Spinal cord (tissue), 10 donors: ENCODE measurements around the gene TCAP. TPM values are rescaled to one million over a fixed set of nuclear protein-coding genes. Genes with fewer than 3 reads are reported as not detected.

Experiments used
- DNase-seq, 6 donors: peaks; one replicate each; pipeline versions ENCODE4 v3.0.0 to v3.0.0-alpha.2; 2013 to 2015; ENCODE audit warnings: low spot score in 6 of 6, low read depth in 4 of 6
- H3K27ac ChIP-seq: one replicate; pipeline ENCODE4 v1.5.1; 2013; ENCODE audit warnings: low read depth, low read length, control low read depth
- H3K27me3 ChIP-seq: one replicate; pipeline ENCODE4 v1.6.1; 2013; ENCODE audit warnings: low read length; ENCODE audit not compliant: control insufficient read depth, insufficient read depth
- H3K36me3 ChIP-seq: one replicate; pipeline ENCODE4 v1.6.1; 2013; ENCODE audit warnings: low read length; ENCODE audit not compliant: control insufficient read depth, insufficient read depth
- H3K4me1 ChIP-seq: one replicate; pipeline ENCODE4 v1.6.1; 2013; ENCODE audit warnings: low read length; ENCODE audit not compliant: control insufficient read depth, insufficient read depth
- H3K4me3 ChIP-seq: one replicate; pipeline ENCODE4 v1.5.1; 2013; ENCODE audit warnings: low read depth, low read length, control low read depth
- H3K9me3 ChIP-seq: one replicate; pipeline ENCODE4 v1.6.1; 2013; ENCODE audit warnings: low read length; ENCODE audit not compliant: control insufficient read depth, insufficient read depth
- WGBS: methylation state at CpG from one replicate; pipeline ENCODE4 v1.1.5; 2013; ENCODE audit warnings: missing lambda C conversion rate; ENCODE audit not compliant: insufficient coverage; 5-methylcytosine and 5-hydroxymethylcytosine counted together
- polyA plus RNA-seq, 2 donors: library from polyadenylated mRNA; unstranded; fragments of 120-200 nt; gene quantifications; one replicate each; pipeline ENCODE4 v1.2.1, GENCODE V29; 2013; ENCODE audit not compliant: insufficient read length in 2 of 2
- total RNA-seq, 2 donors: library from RNA; depleted of rRNA in 1 of 2; stranded (reverse); fragments of 120-200 nt in 1 of 2; fragments of >200 nt in 1 of 2; gene quantifications; one replicate each; pipeline versions ENCODE4 v1.2.3 to v1.2.4, GENCODE V29; 2013 to 2014
- donor health status: healthy.

The TCAP gene
- total and polyA plus RNA-seq, 4 donors = 0.30 to 6.0 (median 3.3) TPM

DNA sequence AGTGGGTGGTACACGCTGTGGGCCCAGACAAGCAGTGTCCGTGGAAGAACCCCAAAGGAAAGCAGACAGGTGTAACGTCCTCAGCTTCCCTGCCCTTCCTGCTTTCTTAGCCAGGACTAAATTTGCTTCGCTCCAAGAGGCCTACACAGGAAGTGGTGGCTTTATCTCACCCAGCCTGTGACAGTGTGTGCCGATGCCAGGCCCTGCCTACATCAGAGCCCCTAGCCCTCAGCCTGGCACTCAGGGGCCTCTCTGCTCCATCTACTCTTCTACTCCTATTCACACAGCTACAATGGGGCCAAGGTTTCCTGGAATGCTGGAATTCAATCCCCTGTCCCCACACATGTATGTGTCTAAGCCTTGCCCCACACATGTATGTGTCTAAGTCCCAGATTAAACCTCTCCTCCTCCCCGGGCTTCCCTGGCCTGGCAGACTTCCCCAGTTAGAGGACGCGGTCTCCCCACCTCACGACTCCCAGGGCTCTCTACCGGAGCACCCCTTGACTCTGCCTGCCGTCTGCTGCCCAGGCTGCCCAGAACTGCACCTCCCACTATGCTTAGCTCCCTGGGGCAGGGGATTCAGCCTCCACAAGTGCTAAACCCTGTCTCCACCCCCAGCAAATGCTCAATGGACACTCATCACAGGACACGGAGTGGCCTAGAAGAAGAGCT lies 14.5 kb downstream of the TCAP start:
- WGBS = 91% methylated on average over 12 of the region's 12 CpGs
- H3K4me3 ChIP-seq = no peak overlapping the region
- no peaks in the 10 kb centered on the region for H3K9me3 ChIP-seq
- H3K27ac ChIP-seq = no peak overlapping the region
- no peak for DNase-seq
- H3K36me3 ChIP-seq = peaks cover 70% of the 10 kb centered on the region
- peaks cover 13% of the 10 kb centered on the region for H3K4me1 ChIP-seq
- H3K27me3 ChIP-seq = no peaks in the 10 kb centered on the region

GRCh38 chr17:39683295-39683939 lies 18.3 kb downstream of the TCAP start:
- H3K36me3 ChIP-seq = peaks cover 39% of the 10 kb centered on the region
- no peak for DNase-seq
- no peak overlapping the region for H3K4me3 ChIP-seq
- no peak overlapping the region for H3K27ac ChIP-seq
- WGBS = 98% methylated on average over 7 of the region's 9 CpGs
- peaks cover 8% of the 10 kb centered on the region for H3K4me1 ChIP-seq
- no peaks in the 10 kb centered on the region for H3K9me3 ChIP-seq
- no peaks in the 10 kb centered on the region for H3K27me3 ChIP-seq

DNA sequence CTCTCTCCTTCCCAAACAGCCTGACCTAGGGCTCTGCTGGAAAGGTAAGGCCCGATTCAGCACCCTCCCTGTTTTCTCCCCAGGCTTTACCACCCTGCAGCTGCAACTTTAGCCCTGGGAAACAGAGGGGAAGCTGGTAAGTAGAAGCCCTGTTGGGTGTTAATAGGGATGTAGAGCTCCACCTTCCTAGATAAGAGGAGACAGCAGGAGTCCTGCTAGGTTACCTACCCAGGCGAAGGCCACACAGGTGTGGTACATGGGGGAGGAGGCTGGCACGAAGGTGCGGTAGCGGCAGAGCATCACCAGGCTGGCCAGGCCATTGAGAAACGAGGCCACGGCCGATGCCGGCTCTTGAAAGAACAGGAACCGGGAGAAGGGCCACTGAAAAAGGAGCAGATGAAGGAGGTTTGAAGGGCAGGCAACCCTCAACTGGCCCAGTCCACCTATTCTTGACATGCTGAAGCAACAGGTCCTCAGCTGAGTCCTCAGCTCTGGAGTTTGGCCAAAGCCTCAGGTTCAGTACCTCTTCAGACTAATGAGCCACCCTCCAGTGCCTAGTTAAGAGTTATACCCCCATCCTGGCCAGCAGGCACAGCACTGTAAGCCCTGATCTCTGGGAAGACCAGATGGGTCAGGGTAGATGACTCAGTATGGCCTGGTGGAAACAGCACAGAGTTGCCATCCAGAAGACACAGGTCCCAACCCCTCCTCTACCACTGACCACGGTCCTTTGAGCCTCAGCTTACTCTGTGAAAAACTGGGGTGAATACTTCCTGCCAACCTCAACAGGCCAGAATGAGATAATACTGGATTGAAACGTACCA lies 19.4 kb downstream of the TCAP start:
- Histone ChIP-seq H3K9me3 (no peaks in the 10 kb centered on the region), H3K27me3 (no peaks in the 10 kb centered on the region), H3K36me3 (peaks cover 32% of the 10 kb centered on the region), H3K4me1 (peaks cover 14% of the 10 kb centered on the region), H3K27ac (no peak overlapping the region), H3K4me3 (no peak overlapping the region)
- WGBS = 94% methylated on average over 9 of the region's 12 CpGs
- DNase-seq = no peak

DNA sequence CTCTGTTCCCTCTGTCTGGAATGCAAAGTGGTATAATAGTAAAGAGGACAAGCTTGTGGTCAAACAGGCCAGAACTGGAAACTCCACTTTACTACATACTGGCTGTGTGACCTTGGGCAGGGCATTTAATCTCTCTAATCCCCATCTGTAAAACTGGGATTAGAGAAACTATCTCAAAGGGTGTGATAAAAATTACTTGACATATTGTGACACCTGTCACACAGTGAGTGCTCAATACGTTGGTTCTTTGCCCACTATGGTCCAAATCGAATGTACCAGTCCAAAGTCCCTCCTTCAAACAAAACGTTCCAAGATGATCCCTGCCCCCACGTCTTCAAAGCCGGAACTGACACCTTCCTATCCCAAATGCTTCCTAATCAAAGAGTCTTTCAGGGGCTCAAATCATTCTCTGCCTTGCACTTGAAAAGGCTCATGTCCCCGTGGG lies 22.0 kb downstream of the TCAP start:
- peak overlapping the region; percentile 74 for H3K4me3 ChIP-seq
- no peak for DNase-seq
- H3K9me3 ChIP-seq = no peaks in the 10 kb centered on the region
- WGBS = 70% methylated on average over 5 of the region's 6 CpGs
- H3K36me3 ChIP-seq = peaks cover 20% of the 10 kb centered on the region
- peaks cover 14% of the 10 kb centered on the region for H3K4me1 ChIP-seq
- peak overlapping the region; percentile 94 for H3K27ac ChIP-seq
- H3K27me3 ChIP-seq = no peaks in the 10 kb centered on the region

DNA sequence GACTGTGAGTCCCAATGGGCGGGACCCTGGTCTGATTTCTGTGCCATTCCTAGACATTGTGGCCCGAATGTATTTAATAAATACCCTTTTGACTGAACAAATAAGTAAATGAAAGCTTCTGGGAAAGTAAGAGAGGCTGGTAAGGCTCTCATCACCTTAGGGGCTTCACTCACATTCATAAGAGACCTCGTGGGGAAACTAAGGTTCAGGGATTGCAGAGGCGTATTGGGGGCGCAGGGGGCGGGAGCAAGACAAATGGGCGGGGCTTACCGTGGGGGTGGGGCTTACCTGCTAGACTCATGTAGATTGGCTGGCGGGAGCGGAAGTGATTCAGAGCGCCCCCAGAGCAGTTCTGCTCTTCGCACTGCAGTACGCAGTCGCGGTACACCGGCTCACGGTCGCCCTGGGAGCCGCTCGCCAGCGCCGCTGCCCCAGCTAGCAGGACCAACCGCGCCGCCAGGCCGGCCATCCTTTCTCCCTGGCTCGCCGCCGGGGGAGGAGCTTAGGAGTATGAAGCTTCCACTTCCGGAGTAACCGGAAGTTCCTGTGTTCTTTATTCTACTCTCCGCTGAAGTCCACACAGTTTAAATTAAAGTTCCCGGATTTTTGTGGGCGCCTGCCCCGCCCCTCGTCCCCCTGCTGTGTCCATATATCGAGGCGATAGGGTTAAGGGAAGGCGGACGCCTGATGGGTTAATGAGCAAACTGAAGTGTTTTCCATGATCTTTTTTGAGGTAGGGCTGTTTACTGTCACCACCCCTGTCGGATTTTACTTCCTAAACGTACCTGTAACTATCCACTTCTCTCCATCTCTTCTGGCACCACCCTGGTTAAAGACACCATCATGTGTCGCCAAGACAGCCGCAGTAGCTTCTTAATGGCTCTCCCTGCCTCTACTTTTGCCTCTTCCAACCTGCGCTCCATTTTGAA lies 22.7 kb downstream of the TCAP start, which contains the start of gene PGAP3:
TSS of gene PGAP3 (minus strand) at position 512 of the 929 bp plus-strand sequence. CDS start at position 469, 43 bp downstream.
- Histone ChIP-seq H3K36me3 (peaks cover 20% of the 10 kb centered on the region), H3K27ac (peak within 1 kb of the TSS; percentile 94), H3K9me3 (no peaks in the 10 kb centered on the region), H3K27me3 (no peaks in the 10 kb centered on the region), H3K4me3 (peak within 1 kb of the TSS; percentile 74), H3K4me1 (peaks cover 14% of the 10 kb centered on the region)
- under 1% methylated on average over 31 of the region's 45 CpGs for WGBS
- DNase-seq = peak; percentile 83 to 98 (median 90)

DNA sequence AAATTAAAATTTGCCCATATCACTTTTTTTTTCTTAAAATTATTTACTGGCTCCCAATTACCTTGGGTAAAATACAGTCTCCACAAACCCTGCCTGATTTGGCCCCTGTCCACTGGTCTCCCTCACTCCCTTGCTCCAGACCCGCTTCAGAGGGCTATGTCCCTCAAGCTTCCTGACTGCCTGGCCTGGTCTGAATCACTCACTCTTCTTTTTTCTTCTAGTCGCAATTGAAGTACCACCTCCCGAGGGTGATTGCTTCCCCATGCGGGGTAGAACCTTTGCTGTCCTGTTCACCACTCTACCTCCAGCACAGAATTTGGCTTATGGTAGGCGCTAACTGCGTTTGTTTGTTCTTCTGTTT lies 23.3 kb downstream of the TCAP start:
- WGBS = 4% methylated on average over 2 of the region's 6 CpGs
- Histone ChIP-seq H3K27ac (peak overlapping the region; percentile 94), H3K27me3 (no peaks in the 10 kb centered on the region), H3K36me3 (peaks cover 14% of the 10 kb centered on the region), H3K4me3 (peak overlapping the region; percentile 74), H3K4me1 (peaks cover 14% of the 10 kb centered on the region), H3K9me3 (no peaks in the 10 kb centered on the region)
- no peak for DNase-seq

DNA sequence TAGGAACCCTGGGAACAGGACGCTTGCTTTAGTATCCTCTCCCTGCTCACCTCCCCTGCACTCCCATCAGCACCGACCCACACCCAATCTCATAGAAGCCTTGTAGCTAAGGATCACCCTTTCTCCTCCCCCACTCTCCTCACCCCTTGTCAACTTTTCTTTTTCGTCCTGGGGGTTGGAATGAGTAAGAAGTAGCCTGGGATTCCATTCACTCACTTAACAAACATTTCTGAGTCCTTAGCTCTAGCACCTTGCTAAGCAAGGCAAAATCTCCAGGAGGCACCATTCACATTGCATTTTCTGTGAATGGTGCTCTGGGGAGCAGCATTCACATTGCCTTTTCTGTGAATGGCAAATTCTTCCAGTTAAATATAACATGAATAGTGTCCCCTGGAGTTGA lies 23.8 kb downstream of the TCAP start:
- Histone ChIP-seq H3K4me3 (peak overlapping the region; percentile 74), H3K4me1 (peaks cover 14% of the 10 kb centered on the region), H3K27ac (no peak overlapping the region), H3K36me3 (peaks cover 11% of the 10 kb centered on the region), H3K27me3 (no peaks in the 10 kb centered on the region), H3K9me3 (no peaks in the 10 kb centered on the region)
- no peak for DNase-seq
- WGBS = no CpG with 5 or more reads among the region's 3 CpGs

GRCh38 chr17:39694593-39694992 lies 29.4 kb downstream of the TCAP start:
- DNase-seq = no peak
- Histone ChIP-seq H3K27me3 (peaks cover 8% of the 10 kb centered on the region), H3K9me3 (no peaks in the 10 kb centered on the region), H3K4me3 (no peak overlapping the region), H3K27ac (no peak overlapping the region), H3K36me3 (peaks cover 9% of the 10 kb centered on the region), H3K4me1 (peaks cover 16% of the 10 kb centered on the region)
- 91% methylated on average over 3 of the region's 5 CpGs for WGBS

DNA sequence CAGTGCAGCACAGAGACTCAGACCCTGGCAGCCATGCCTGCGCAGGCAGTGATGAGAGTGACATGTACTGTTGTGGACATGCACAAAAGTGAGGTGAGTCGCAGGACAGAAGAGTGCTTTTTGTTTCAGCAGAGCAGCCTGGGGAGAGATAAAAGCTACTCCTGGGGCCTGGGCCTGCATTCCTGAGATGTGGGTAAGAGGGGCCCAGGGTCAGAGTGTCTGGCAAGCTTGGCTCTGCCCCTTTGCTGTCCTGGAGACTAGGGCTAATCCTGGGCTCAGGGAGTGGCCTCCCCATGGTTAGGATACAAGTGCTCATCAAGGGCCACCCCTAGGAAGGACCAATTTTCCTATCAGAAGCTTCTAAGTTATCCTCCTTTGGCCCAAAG lies 29.9 kb downstream of the TCAP start:
- WGBS = 79% methylated on average over 2 of the region's 2 CpGs
- H3K27me3 ChIP-seq = peaks cover 11% of the 10 kb centered on the region
- H3K4me1 ChIP-seq = peaks cover 19% of the 10 kb centered on the region
- H3K36me3 ChIP-seq = peaks cover 9% of the 10 kb centered on the region
- no peaks in the 10 kb centered on the region for H3K9me3 ChIP-seq
- H3K27ac ChIP-seq = peak overlapping the region; percentile 80
- H3K4me3 ChIP-seq = no peak overlapping the region
- DNase-seq = no peak
